Left ventricle myocardium inferior (tissue), 1 donor: ENCODE results near the gene HNRNPR. TPM values are rescaled to one million over a fixed set of nuclear protein-coding genes. Genes with fewer than 3 reads are reported as not detected.
A peak's percentile ranks its signal among the peaks of the same experiment; 100 is the strongest.

Experiments
- DNase-seq: peaks from one replicate; pipeline ENCODE4 v3.0.0-alpha.2; 2020
- H3K27ac ChIP-seq: fragments of 200-600 bp; replicated peaks from 2 replicates; pipeline ENCODE4 v1.8.0; 2021
- H3K27me3 ChIP-seq: fragments of 200-600 bp; 2 replicates; pipeline ENCODE4 v1.8.0; 2021; ENCODE audit warnings: low read depth
- H3K36me3 ChIP-seq: fragments of 200-600 bp; 2 replicates; pipeline ENCODE4 v1.8.0; 2021
- H3K4me1 ChIP-seq: fragments of 200-600 bp; 2 replicates; pipeline ENCODE4 v1.8.0; 2021
- H3K4me3 ChIP-seq: fragments of 200-600 bp; 2 replicates; pipeline ENCODE4 v1.8.0; 2021; ENCODE audit warnings: mild to moderate bottlenecking, moderate library complexity
- H3K9me3 ChIP-seq: fragments of 200-600 bp; replicated peaks from 2 replicates; pipeline ENCODE4 v1.8.0; 2021
- intact Hi-C: fragments of 100-400 bp; cut with micrococcal nuclease; formaldehyde crosslinking; loops from one replicate; pipeline ENCODE4 v1.11.0; 2022
- total RNA-seq: library from RNA; stranded (reverse); fragmentation: NEBNext Ultra II Directional; extraction: Animal tissue kit (Norgen Biotek cat#: 25700); gene quantifications from one replicate; pipeline ENCODE4 v1.2.1, GENCODE V29; 2021
- TF ChIP-seq, protein P1 (sequence below): fragments of 200-600 bp; IDR thresholded peaks from 2 replicates; pipeline ENCODE4 v1.8.0; 2021; ENCODE audit warnings: antibody characterized with exemption, mild to moderate bottlenecking, borderline replicate concordance
- donor health status: DM: no; HTN: yes; CAD: no; lungs with severe emphysema.

Gene HNRNPR
- total RNA-seq, 1 donor from 2014 or later = 54.6 TPM

DNA sequence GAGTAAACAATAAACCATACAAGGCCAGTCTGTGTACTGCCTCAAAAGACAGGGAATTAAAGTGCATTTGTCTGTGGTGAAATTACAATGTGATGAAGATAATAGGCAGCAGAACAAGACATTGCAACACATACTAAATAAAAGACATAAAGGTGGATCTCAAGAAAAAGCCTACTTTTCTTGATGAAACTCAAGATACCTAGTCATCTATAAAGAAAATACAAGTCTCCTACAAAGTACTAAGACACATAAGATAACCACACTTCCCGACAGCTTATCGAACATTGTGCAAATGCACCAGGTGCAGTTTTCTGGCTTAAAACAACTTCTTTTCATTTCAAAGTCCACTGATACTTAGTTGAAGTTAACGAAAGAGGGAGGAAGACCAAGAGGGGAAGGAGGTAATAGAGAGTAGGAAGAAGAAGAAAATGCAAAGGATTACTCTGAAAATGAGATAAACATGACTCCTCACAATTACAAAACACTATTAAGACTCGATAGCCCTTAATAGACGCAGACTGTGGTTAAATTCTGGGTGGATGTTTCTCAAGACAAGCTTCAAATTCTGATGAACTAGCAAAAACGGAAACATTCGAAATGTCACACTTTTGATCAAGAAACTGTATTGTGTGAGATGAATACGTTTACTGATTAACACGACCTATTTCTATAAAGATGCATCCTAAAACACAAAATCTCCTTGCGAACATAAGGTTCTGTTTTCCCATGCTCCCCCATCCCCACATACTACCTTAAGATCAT is 2.0 kb downstream of the HNRNPR start:
- H3K4me1 ChIP-seq = peaks cover 81% of the 10 kb centered on the region
- H3K4me3 ChIP-seq = peak overlapping the region; percentile 96
- H3K36me3 ChIP-seq = peaks cover 9% of the 10 kb centered on the region
- TF ChIP-seq, protein P1, sequence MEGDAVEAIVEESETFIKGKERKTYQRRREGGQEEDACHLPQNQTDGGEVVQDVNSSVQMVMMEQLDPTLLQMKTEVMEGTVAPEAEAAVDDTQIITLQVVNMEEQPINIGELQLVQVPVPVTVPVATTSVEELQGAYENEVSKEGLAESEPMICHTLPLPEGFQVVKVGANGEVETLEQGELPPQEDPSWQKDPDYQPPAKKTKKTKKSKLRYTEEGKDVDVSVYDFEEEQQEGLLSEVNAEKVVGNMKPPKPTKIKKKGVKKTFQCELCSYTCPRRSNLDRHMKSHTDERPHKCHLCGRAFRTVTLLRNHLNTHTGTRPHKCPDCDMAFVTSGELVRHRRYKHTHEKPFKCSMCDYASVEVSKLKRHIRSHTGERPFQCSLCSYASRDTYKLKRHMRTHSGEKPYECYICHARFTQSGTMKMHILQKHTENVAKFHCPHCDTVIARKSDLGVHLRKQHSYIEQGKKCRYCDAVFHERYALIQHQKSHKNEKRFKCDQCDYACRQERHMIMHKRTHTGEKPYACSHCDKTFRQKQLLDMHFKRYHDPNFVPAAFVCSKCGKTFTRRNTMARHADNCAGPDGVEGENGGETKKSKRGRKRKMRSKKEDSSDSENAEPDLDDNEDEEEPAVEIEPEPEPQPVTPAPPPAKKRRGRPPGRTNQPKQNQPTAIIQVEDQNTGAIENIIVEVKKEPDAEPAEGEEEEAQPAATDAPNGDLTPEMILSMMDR = no peak
- no peaks in the 10 kb centered on the region for H3K9me3 ChIP-seq
- H3K27ac ChIP-seq = no peak overlapping the region
- no peak for DNase-seq
- intact Hi-C loops = loop anchor here (10.0 kb wide), 1 partner anchor 63 kb away; no protein-coding TSS in a partner anchor
- no peaks in the 10 kb centered on the region for H3K27me3 ChIP-seq

DNA sequence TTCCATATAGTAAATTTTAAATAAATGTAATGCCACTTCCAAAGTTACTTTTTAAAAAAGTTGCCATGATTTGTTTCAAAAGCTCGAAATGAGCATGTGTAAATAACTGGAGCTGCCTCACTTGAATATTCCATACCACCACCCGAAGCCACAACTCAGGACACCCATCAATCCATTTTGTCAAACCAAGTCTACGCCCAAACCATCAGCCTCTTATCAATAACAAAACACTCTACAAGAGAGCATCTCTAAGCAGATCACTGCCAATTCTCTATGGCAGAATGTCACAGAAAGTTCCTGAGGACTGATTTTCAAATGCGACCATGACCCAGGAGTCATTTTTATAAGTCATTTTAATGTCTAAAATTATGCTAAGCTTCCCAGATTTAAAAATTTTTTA is 4.5 kb downstream of the HNRNPR start:
- Histone ChIP-seq H3K36me3 (peaks cover 29% of the 10 kb centered on the region), H3K27ac (no peak overlapping the region), H3K9me3 (no peaks in the 10 kb centered on the region), H3K4me3 (no peak overlapping the region), H3K4me1 (peaks cover 72% of the 10 kb centered on the region), H3K27me3 (no peaks in the 10 kb centered on the region)
- no peak for DNase-seq
- TF ChIP-seq, protein P1 = no peak
- intact Hi-C loops = loop anchor here (10.0 kb wide), 1 partner anchor 65 kb away; no protein-coding TSS in a partner anchor

DNA sequence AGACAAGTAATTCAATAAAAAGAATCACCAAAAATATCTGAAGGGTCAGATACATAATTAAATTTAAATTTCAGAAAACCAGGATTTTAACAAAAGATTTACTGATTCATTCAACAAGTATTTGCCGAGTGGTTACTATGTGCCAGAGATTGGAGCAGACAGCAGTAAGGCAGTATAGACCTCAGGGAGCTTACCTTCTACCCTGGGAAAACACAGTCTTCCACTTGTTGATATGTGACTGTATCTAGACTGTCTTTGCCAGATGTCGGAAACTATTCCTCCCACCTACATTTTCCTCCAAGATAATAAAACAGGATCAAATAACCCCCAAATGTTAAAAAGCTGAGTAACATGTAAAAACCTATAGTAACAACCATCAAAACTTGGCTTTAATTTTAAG is 6.2 kb downstream of the HNRNPR start:
- Histone ChIP-seq H3K4me3 (no peak overlapping the region), H3K4me1 (peaks cover 58% of the 10 kb centered on the region), H3K36me3 (peaks cover 47% of the 10 kb centered on the region), H3K27ac (no peak overlapping the region), H3K9me3 (no peaks in the 10 kb centered on the region), H3K27me3 (no peaks in the 10 kb centered on the region)
- no peak for DNase-seq
- TF ChIP-seq, protein P1 = no peak
- intact Hi-C loops = no loop called here

DNA sequence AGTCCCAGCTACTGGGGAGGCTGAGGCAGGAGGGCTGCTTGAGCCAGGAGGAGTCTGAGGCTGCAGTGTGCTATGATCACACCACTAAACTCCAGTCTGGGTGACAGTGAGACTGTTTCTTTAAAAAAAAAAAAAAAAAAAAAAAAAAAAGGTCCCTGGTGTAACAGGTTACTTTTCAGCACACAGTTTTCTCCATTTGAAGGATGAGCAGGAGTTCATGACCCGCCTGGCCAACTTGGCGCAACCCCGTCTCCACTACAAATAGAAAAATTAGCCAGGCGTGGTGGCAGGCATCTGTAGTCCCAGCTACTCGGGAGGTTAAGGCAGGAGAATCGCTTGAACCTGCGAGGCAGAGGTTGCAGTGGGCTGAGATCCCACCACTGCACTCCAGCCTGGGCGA is 12.4 kb downstream of the HNRNPR start:
- Histone ChIP-seq H3K27me3 (no peaks in the 10 kb centered on the region), H3K36me3 (peaks cover 92% of the 10 kb centered on the region), H3K4me1 (no peaks in the 10 kb centered on the region), H3K9me3 (no peaks in the 10 kb centered on the region), H3K27ac (no peak overlapping the region), H3K4me3 (no peak overlapping the region)
- intact Hi-C loops = no loop called here
- TF ChIP-seq, protein P1 = no peak
- DNase-seq = no peak

DNA sequence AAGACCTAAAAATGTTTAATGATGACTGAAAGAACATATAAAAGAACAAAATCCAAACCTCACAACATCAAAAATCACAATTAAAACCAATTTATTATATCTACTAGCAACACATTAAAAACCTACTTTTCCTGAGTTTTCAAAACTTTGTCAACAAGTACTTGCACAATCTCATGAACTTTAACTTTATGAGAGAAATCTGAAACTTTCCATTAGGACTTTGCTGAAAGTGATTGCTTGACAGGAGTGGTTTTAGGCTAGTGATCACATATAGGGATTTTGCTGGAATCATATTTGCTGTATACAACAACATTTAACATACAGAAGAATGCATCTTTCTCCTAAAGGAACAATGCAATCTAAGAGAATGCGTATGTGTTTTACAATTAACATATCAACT is 13.2 kb downstream of the HNRNPR start:
- Histone ChIP-seq H3K4me3 (no peak overlapping the region), H3K9me3 (no peaks in the 10 kb centered on the region), H3K27me3 (no peaks in the 10 kb centered on the region), H3K27ac (no peak overlapping the region), H3K36me3 (peaks cover 92% of the 10 kb centered on the region), H3K4me1 (no peaks in the 10 kb centered on the region)
- DNase-seq = no peak
- TF ChIP-seq, protein P1 = no peak
- intact Hi-C loops = no loop called here
